Measurements from ENCODE around the gene OGFR.
"Not testable (repeated sequence)": the region's sequence is repeated elsewhere in the genome, so short reads cannot be mapped to it uniquely, and the experiment has no call there.

- not testable (repeated sequence) for TF ChIP-seq CTCF (conservative IDR thresholded peaks at IDR 0.05; ENCODE audit: low read depth in 2 of 2); EZH2 (IDR thresholded peaks at IDR 0.05; ENCODE audit: low read depth, unreplicated experiment); EZH2phosphoT487 (IDR thresholded peaks at IDR 0.05; ENCODE audit: unreplicated experiment); POLR2AphosphoS5 (IDR thresholded peaks at IDR 0.05; ENCODE audit: low read depth); REST (IDR thresholded peaks at IDR 0.05; ENCODE audit: unreplicated experiment); JUNB (IDR thresholded peaks at IDR 0.05; ENCODE audit: unreplicated experiment); ZNF114 (CRISPR knock-in tag; IDR thresholded peaks at IDR 0.05); CREB1 (CRISPR knock-in tag; IDR thresholded peaks at IDR 0.05; ENCODE audit: low read depth)
Observed at GRCh38 chr20:62853304-62853703, 48.7 kb downstream of the OGFR start.

Data from GM23338 (cell line).